OCI-LY1 (cell line): Measurements from ENCODE around the gene ELN.

Source experiments
- CTCF ChIP-seq: fragments of 200-600 bp; sonication (generic), shearing (Covaris generic); IDR thresholded peaks from 2 replicates; pipeline ENCODE4 v1.5.1; 2017; ENCODE audit warnings: mild to moderate bottlenecking, antibody characterized with exemption, low read length, moderate library complexity, mixed read lengths
- EZH2 ChIP-seq: fragments of 200-600 bp; sonication (generic), shearing (Covaris generic); IDR thresholded peaks from 2 replicates; pipeline ENCODE4 v1.8.0; 2017; ENCODE audit warnings: borderline replicate concordance, mixed run types, mild to moderate bottlenecking, antibody characterized with exemption, low read length, moderate library complexity, mixed read lengths

- TF ChIP-seq CTCF (no peak), EZH2 (no peak)
Measured at GRCh38 chr7:74064696-74065095, 36.7 kb downstream of the ELN start.
